ENCODE results near the gene LMX1B.

The LMX1B gene

DNA sequence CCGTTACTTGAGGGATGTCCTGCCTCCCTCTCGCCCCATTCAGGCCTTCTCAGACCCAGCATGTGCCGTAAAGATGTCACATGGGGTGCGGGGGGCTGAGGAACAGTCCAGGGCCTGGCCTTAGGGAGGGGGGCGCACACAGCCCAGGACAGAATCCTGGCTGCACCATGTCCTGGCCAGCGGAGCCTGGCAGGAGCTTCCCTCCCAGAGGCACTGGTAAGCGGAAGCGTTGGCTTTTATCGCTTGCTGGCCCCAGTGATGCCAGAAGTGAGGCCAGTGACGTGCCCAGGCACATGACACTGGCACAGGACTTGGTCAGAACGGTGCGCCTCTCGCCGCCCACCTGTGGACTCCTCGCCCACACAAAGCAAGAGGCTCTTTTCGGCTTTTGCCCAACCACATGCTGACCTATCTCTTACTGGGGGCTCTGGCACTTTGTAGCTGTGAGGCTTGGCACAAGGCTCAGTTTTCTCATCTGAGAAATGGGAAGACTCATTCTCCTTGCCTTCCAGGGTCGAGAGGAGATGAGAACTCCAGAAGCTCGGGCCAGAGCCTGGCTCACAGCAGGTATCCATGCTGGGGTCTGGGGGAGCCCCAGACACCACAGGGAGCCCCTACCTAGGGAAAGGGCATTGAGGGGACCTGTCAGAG lies 59.0 kb downstream of the LMX1B start:
- TF ChIP-seq, protein P1, sequence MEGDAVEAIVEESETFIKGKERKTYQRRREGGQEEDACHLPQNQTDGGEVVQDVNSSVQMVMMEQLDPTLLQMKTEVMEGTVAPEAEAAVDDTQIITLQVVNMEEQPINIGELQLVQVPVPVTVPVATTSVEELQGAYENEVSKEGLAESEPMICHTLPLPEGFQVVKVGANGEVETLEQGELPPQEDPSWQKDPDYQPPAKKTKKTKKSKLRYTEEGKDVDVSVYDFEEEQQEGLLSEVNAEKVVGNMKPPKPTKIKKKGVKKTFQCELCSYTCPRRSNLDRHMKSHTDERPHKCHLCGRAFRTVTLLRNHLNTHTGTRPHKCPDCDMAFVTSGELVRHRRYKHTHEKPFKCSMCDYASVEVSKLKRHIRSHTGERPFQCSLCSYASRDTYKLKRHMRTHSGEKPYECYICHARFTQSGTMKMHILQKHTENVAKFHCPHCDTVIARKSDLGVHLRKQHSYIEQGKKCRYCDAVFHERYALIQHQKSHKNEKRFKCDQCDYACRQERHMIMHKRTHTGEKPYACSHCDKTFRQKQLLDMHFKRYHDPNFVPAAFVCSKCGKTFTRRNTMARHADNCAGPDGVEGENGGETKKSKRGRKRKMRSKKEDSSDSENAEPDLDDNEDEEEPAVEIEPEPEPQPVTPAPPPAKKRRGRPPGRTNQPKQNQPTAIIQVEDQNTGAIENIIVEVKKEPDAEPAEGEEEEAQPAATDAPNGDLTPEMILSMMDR (conservative IDR thresholded peaks at IDR 0.05; ENCODE audit: low read depth, low read length), result no peak
- no peak overlapping the region for H3K4me3 ChIP-seq (ENCODE audit: low read length)
- DNase-seq (ENCODE audit: low read depth), result no peak

DNA sequence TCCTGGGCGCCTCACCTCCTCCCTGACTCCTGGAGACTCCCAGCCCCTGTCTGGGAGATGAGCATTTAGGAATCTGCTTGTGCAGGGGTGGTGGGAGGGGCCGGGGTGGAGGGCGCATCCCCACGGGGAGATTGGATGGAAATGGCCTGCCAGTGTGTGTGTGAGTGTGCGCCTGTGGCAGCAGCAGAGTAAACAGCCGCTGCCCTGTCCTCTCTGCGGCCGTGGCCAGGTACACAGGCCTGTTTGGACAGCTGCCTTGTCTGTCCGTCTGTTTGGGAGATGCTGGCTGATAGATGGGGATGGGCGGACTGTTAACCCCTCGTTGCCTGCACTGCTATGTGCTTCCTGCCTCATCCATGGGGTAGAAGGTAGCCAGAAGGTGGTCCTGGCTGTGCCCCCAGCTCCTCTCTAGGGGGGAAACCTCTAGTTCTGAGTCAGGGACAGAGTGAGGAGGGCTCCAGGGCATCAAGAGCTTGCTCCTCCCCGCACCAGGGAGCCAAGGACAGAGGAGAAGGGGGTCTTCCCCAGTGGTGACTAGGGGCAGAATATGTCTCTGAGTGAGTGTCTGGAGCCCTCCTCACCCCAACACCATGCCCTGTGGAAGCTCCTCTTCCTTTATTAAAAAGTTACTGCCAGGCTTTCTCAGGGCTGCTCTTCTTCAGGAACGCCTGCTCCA lies 60.1 kb downstream of the LMX1B start:
- no peak overlapping the region for H3K4me3 ChIP-seq (ENCODE audit: low read length)
- TF ChIP-seq, protein P1 (conservative IDR thresholded peaks at IDR 0.05; ENCODE audit: low read depth, low read length), result no peak
- DNase-seq (ENCODE audit: low read depth), result no peak

DNA sequence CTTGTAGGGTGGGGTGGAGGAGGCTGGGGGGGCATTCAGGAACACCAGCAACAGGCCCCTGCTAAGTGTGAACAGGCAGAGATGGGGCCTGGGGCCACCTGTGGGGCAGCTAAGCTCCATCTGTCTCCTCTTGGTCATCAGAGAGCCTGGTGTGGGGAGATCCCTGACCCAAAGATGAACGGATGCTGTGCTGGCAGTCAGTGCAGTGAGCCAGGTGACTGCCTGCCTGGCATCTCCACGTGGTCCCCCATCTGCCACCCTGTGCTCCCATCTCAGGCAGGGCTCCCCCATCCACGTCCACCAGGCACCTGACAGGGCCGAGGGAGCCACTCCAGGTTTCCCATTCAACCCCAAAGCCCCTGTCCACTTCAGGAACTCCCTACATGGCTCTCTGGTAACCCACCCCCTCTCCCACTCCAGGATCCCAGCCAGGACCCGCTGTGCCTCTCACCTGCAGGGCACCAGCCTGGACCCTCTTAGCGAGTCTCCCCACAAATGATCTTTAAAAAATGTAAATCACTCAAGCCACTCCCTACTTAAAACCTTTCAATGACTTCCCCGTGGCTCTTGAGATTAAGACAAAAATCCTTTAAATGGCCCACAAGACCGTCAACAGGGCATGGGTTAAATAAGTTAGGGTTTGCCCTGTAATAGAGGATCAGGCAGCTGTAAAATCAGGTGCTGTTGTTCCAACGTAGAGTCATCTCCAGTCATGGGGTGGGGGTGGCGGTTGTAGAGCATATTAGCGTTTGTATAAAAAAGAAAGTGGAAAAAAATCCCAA lies 60.8 kb downstream of the LMX1B start:
- TF ChIP-seq, protein P1 (conservative IDR thresholded peaks at IDR 0.05; ENCODE audit: low read depth, low read length), result no peak
- no peak for DNase-seq (ENCODE audit: low read depth)
- H3K4me3 ChIP-seq (ENCODE audit: low read length), result no peak overlapping the region

DNA sequence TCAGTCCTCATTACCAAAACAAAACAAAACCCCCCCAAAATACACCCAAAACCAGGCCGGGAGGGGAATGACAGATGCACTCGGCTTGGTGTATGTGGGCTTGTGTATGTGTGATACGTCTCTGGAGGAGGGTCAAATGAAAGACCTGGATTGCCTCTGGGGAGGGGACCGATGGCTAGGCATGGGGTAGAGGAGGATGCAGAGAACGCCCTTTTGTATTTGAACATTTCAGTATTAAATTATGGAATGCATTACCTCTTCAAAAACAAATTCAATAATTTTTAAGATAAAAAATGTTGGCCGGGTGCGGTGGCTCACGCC lies 61.4 kb downstream of the LMX1B start:
- no peak overlapping the region for H3K4me3 ChIP-seq (ENCODE audit: low read length)
- DNase-seq (ENCODE audit: low read depth), result no peak
- TF ChIP-seq, protein P1 (conservative IDR thresholded peaks at IDR 0.05; ENCODE audit: low read depth, low read length), result no peak

DNA sequence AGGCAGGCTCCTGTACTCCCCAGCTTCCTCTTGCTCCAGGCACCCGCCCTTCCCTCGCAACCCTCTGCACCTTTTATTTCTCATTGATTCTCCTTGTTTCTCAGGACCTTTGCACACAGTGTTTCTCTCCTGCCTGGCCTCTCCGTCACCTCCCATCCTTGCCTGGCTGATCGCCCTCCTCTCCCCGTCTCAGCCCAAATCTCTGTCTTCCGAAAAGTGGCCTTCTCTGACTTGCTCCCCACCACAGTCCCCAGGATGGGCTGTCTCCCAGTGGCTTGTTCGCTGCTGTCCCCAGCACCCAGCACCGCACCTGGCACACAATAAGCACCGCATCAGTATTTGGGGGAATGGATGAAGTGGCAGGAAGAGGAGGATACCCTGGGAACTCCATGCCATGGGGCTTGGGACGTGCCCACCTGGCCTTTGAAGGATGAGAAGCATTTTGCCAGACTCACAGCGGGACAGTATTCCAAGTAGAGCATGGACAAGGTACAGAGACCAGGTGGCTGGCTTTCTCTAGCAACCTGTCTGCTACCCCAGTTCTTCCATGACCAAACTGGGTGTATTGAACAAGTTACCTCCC lies 62.5 kb downstream of the LMX1B start:
- no peak overlapping the region for H3K4me3 ChIP-seq (ENCODE audit: low read length)
- no peak for DNase-seq (ENCODE audit: low read depth)
- TF ChIP-seq, protein P1 (conservative IDR thresholded peaks at IDR 0.05; ENCODE audit: low read depth, low read length), result no peak

DNA sequence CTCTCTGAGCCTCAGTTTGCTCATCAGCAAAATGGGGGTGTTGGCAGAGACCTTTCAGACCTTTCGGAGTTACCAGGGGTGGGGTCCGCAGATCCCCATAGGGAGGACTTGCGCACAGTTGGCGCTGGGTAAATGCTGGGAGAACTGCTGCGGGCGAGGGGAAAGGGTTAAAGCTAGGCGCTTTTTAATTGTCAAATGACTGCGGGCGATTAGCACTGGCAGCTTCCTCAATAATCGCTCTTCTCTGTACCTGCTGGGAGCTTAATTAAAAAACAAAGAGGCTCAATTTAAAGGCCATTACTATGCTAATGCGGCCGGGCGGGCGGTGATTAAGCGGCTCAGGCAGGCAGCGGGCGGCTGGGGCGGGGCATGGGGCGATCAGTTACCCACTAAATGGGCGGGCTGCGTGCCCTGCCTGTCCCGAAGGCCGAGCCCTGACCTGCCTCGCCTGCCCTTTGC lies 63.0 kb downstream of the LMX1B start:
- DNase-seq (ENCODE audit: low read depth), result no peak
- no peak overlapping the region for H3K4me3 ChIP-seq (ENCODE audit: low read length)
- TF ChIP-seq, protein P1 (conservative IDR thresholded peaks at IDR 0.05; ENCODE audit: low read depth, low read length), result no peak

Measured in retinal pigment epithelial cell (primary cell).